ENCODE data around the gene RGS6. TPM values are rescaled to one million over a fixed set of nuclear protein-coding genes. Genes with fewer than 3 reads are reported as not detected.

Gene RGS6
- total RNA-seq, 2 experiments from 2014 or later: not detected

DNA sequence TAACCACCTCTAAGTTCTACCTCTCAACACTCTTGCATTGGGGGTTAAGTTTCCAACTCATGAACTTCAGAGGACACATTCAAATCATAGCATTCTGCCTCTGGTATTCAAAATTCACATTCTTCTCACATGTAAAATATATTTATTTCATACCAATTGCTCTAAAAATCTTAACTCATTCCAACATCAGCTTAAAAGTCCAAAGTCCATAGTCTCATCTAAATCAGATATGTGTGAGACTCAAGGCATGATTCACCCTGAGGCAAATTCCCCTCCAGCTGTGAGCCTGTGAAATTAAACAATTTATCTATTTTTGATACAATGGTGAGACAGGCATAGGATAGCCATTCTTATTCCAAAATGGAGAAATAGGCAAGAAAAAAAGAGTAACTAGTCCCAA is 214.0 kb downstream of the RGS6 start:
- peaks cover 6% of the 10 kb centered on the region for H3K27me3 Mint-ChIP-seq
- TF ChIP-seq CTCF (IDR thresholded peaks at IDR 0.05): no peak
- Histone ChIP-seq H3K27me3 (ENCODE audit: control insufficient read depth in 1 of 2, insufficient read depth in 2 of 2, low read length in 2 of 2) (peaks cover 0 to 2% of the 10 kb centered on the region in 2 experiments), H3K4me3 (ENCODE audit: low read length) (no peak overlapping the region), H3K4me1 (ENCODE audit: insufficient read depth, low read length) (no peaks in the 10 kb centered on the region), H3K36me3 (ENCODE audit: insufficient read depth, low read length) (no peaks in the 10 kb centered on the region), H3K27ac (ENCODE audit: low read depth in 1 of 2, low read length in 2 of 2) (no peak overlapping the region), H3K9me3 (ENCODE audit: control insufficient read depth in 1 of 2, insufficient read depth in 1 of 2, low read length in 2 of 2) (no peaks in the 10 kb centered on the region)
- ATAC-seq (ENCODE audit: poor library complexity) (no peak), DNase-seq (no peak)
- H3K36me3 Mint-ChIP-seq (ENCODE audit: low read depth): no peaks in the 10 kb centered on the region
- intact Hi-C loops (cut with DNase I, micrococcal nuclease): no loop called here
- H3K27ac Mint-ChIP-seq: no peak overlapping the region
- no peaks in the 10 kb centered on the region for H3K4me1 Mint-ChIP-seq (ENCODE audit: low read depth)
- CTCF ChIA-PET: no interaction called here
- no peak overlapping the region for H3K4me3 Mint-ChIP-seq
- H3K9me3 Mint-ChIP-seq: peaks cover 5% of the 10 kb centered on the region
- POLR2A ChIA-PET: no interaction called here

GRCh38 chr14:72154645-72155378 is 222.6 kb downstream of the RGS6 start:
- Histone ChIP-seq H3K36me3 (ENCODE audit: insufficient read depth, low read length) (no peaks in the 10 kb centered on the region), H3K27me3 (ENCODE audit: control insufficient read depth in 1 of 2, insufficient read depth in 2 of 2, low read length in 2 of 2) (no peaks in the 10 kb centered on the region), H3K27ac (ENCODE audit: low read depth in 1 of 2, low read length in 2 of 2) (no peak overlapping the region), H3K4me3 (ENCODE audit: low read length) (no peak overlapping the region), H3K9me3 (ENCODE audit: control insufficient read depth in 1 of 2, insufficient read depth in 1 of 2, low read length in 2 of 2) (peaks cover 0 to 6% of the 10 kb centered on the region in 2 experiments), H3K4me1 (ENCODE audit: insufficient read depth, low read length) (no peaks in the 10 kb centered on the region)
- ATAC-seq (ENCODE audit: poor library complexity) (no peak), DNase-seq (no peak)
- H3K4me1 Mint-ChIP-seq (ENCODE audit: low read depth): no peaks in the 10 kb centered on the region
- ChIA-PET POLR2A (no interaction called here), CTCF (no interaction called here)
- H3K27ac Mint-ChIP-seq: no peak overlapping the region
- TF ChIP-seq CTCF (IDR thresholded peaks at IDR 0.05): no peak
- peaks cover 12% of the 10 kb centered on the region for H3K9me3 Mint-ChIP-seq
- no peaks in the 10 kb centered on the region for H3K36me3 Mint-ChIP-seq (ENCODE audit: low read depth)
- peaks cover 12% of the 10 kb centered on the region for H3K27me3 Mint-ChIP-seq
- intact Hi-C loops (cut with DNase I, micrococcal nuclease): no loop called here
- no peak overlapping the region for H3K4me3 Mint-ChIP-seq

DNA sequence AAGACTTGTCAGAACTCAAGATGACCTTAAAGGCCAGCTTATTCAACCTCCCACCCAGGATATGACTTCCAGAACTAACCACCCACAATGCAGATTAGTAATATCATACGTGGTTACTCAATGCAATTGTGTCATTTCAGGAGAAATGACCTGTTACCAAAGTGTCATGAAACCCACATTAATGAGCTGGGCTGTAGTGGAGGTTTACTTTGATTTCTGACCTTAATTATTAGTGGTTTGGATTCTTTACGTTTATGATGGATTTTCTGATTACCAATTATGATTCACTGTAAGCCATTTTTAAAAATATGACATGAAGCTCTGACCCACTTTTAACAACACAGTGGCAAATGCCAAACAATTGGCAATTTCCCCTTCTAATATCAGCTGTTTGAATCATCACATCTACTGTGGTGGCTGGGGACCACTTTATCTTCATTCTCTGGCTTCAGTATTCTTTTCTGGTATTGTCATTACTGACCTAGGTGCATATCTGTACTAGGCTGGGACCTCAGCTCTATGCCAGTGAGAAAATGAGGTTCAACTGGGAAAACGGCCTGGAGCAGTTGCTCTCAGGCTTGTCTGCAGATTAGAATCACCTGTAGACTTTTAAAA is 223.3 kb downstream of the RGS6 start:
- CTCF ChIA-PET: no interaction called here

More for the DNA sequence above, 223.3 kb downstream of the RGS6 start:
- no peak overlapping the region for H3K4me3 ChIP-seq (ENCODE audit: low read length)
- ATAC-seq (ENCODE audit: poor library complexity) (no peak), DNase-seq (no peak)
- TF ChIP-seq CTCF (IDR thresholded peaks at IDR 0.05): no peak
- no peaks in the 10 kb centered on the region for H3K27me3 ChIP-seq (ENCODE audit: control insufficient read depth in 1 of 2, insufficient read depth in 2 of 2, low read length in 2 of 2)
- H3K36me3 ChIP-seq (ENCODE audit: insufficient read depth, low read length): no peaks in the 10 kb centered on the region
- peaks cover 12% of the 10 kb centered on the region for H3K9me3 Mint-ChIP-seq
- H3K9me3 ChIP-seq (ENCODE audit: control insufficient read depth in 1 of 2, insufficient read depth in 1 of 2, low read length in 2 of 2): peaks cover 0 to 6% of the 10 kb centered on the region in 2 experiments
- H3K27ac Mint-ChIP-seq: no peak overlapping the region
- no peaks in the 10 kb centered on the region for H3K4me1 ChIP-seq (ENCODE audit: insufficient read depth, low read length)
- peaks cover 12% of the 10 kb centered on the region for H3K27me3 Mint-ChIP-seq
- POLR2A ChIA-PET: no interaction called here
- no peaks in the 10 kb centered on the region for H3K36me3 Mint-ChIP-seq (ENCODE audit: low read depth)
- no peak overlapping the region for H3K4me3 Mint-ChIP-seq
- intact Hi-C loops (cut with DNase I, micrococcal nuclease): no loop called here
- no peaks in the 10 kb centered on the region for H3K4me1 Mint-ChIP-seq (ENCODE audit: low read depth)
- H3K27ac ChIP-seq (ENCODE audit: low read depth in 1 of 2, low read length in 2 of 2): no peak overlapping the region

All from CD4-positive, alpha-beta T cell (primary cell).